K562 (cell line): ENCODE results near the gene RPL27A.

Experiments used
- ATF1 ChIP-seq, 2 experiments: fragments of 450-650 bp in 1 of 2; IDR thresholded peaks; 2 replicates each; pipeline ENCODE4 v1.6.1; 2016; ENCODE audit warnings: missing compliant biosample characterization in 1 of 2, missing genetic modification characterization in 1 of 2
- BDP1 ChIP-seq: IDR thresholded peaks from 3 replicates; pipeline ENCODE4 v1.6.1; 2011; ENCODE audit not compliant: insufficient read length, insufficient read depth
- GABPA ChIP-seq: fragments of 200-800 bp; sonication (Bioruptor generic); conservative IDR thresholded peaks from 2 replicates; pipeline ENCODE4 v1.6.1; 2016; ENCODE audit warnings: low read depth, missing genetic modification characterization, missing compliant biosample characterization
- HDAC2 ChIP-seq: fragments of 450-650 bp; IDR thresholded peaks from 2 replicates; pipeline ENCODE4 v1.6.1; 2016; ENCODE audit warnings: mild to moderate bottlenecking
- POLR2AphosphoS5 ChIP-seq: IDR thresholded peaks from 2 replicates; pipeline ENCODE4 v1.6.1; 2011; ENCODE audit warnings: mild to moderate bottlenecking, low read depth, low read length, moderate library complexity; ENCODE audit not compliant: control insufficient read depth, insufficient read depth
- RCOR1 ChIP-seq, 2 experiments: IDR thresholded peaks; 2 replicates each; pipeline ENCODE4 v1.6.1; 2012; ENCODE audit warnings: low read depth in 2 of 2, low read length in 2 of 2, borderline replicate concordance in 1 of 2, improper control_type of control experiment in 1 of 2
- RHOXF2B ChIP-seq: fragments of 250-450 bp; sonication (Bioruptor Pico); conservative IDR thresholded peaks from 2 replicates; pipeline ENCODE4 v1.5.1; 2021
- TF ChIP-seq, protein P1 (sequence below): sonication (generic); formaldehyde crosslinking; IDR thresholded peaks from 2 replicates; pipeline ENCODE4 v1.8.0; 2022; ENCODE audit warnings: mild to moderate bottlenecking, low read depth, missing genetic modification reagents

- TF ChIP-seq RCOR1 (IDR thresholded peaks at IDR 0.05; ENCODE audit: borderline replicate concordance in 1 of 2, low read depth in 2 of 2, low read length in 2 of 2) (no peak), HDAC2 (no peak), GABPA (tag) (no peak), ATF1 (CRISPR knock-in tag; IDR thresholded peaks at IDR 0.05) (no peak), ATF1 (tag; IDR thresholded peaks at IDR 0.05) (no peak), POLR2AphosphoS5 (no peak), BDP1 (no peak), RHOXF2B (CRISPR knock-in tag) (no peak)
- TF ChIP-seq, protein P1, sequence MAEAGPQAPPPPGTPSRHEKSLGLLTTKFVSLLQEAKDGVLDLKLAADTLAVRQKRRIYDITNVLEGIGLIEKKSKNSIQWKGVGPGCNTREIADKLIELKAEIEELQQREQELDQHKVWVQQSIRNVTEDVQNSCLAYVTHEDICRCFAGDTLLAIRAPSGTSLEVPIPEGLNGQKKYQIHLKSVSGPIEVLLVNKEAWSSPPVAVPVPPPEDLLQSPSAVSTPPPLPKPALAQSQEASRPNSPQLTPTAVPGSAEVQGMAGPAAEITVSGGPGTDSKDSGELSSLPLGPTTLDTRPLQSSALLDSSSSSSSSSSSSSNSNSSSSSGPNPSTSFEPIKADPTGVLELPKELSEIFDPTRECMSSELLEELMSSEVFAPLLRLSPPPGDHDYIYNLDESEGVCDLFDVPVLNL (CRISPR knock-in tag), result no peak
Measured at GRCh38 chr11:8638300-8638699, 44.3 kb upstream of the RPL27A start.
